GM12878 (cell line): Measurements from ENCODE around the gene ATAD5. TPM values are rescaled to one million over a fixed set of nuclear protein-coding genes. Genes with fewer than 3 reads are reported as not detected.
A peak's percentile ranks its signal among the peaks of the same experiment; 100 is the strongest.

ENCODE experiments used
- BMI1 ChIP-seq: fragments of 450-650 bp; IDR thresholded peaks from 2 replicates; pipeline ENCODE4 v1.6.1; 2016; ENCODE audit warnings: mild to moderate bottlenecking, moderate library complexity, borderline replicate concordance
- CHD1 ChIP-seq: IDR thresholded peaks from 2 replicates; pipeline ENCODE4 v1.6.1; 2012; ENCODE audit warnings: low read depth, low read length, improper control_type of control experiment
- HCFC1 ChIP-seq: fragments of 150-350 bp; IDR thresholded peaks from 2 replicates; pipeline ENCODE4 v1.6.1; 2014; ENCODE audit warnings: low read length
- JUND ChIP-seq: IDR thresholded peaks from 2 replicates; pipeline ENCODE4 v1.6.1; 2012; ENCODE audit warnings: low read depth, mild to moderate bottlenecking, low read length, improper control_type of control experiment, moderate library complexity
- MAX ChIP-seq: IDR thresholded peaks from 2 replicates; pipeline ENCODE4 v1.6.1; 2012; ENCODE audit warnings: low read depth, low read length, improper control_type of control experiment
- MYB ChIP-seq: fragments of 150-350 bp; IDR thresholded peaks from 2 replicates; pipeline ENCODE4 v1.6.1; 2014; ENCODE audit warnings: mild to moderate bottlenecking, low read depth, low read length, borderline replicate concordance
- POLR2AphosphoS5 ChIP-seq: IDR thresholded peaks from 2 replicates; pipeline ENCODE4 v1.6.1; 2011; ENCODE audit warnings: mild to moderate bottlenecking, low read length, inconsistent platforms
- RB1 ChIP-seq: fragments of 450-650 bp; formaldehyde crosslinking; IDR thresholded peaks from 2 replicates; pipeline ENCODE4 v1.6.1; 2017; ENCODE audit warnings: mild to moderate bottlenecking, borderline replicate concordance
- RBBP5 ChIP-seq: fragments of 200-600 bp; sonication (generic); conservative IDR thresholded peaks from 2 replicates; pipeline ENCODE4 v1.6.1; 2016
- RCOR1 ChIP-seq: conservative IDR thresholded peaks from 2 replicates; pipeline ENCODE4 v1.6.1; 2012; ENCODE audit warnings: low read depth, low read length, improper control_type of control experiment
- SMAD1 ChIP-seq: fragments of 450-650 bp; IDR thresholded peaks from 2 replicates; pipeline ENCODE4 v1.6.1; 2018; ENCODE audit warnings: mild to moderate bottlenecking, low read depth; ENCODE audit not compliant: partially characterized antibody
- SP1 ChIP-seq: IDR thresholded peaks from one replicate; pipeline ENCODE4 v1.6.1; 2011; ENCODE audit warnings: low read depth, low read length
- TCF7 ChIP-seq: IDR thresholded peaks from 2 replicates; pipeline ENCODE4 v1.6.1; 2014; ENCODE audit warnings: antibody characterized with exemption, borderline replicate concordance
- USF1 ChIP-seq: IDR thresholded peaks from 2 replicates; pipeline ENCODE4 v1.6.1; 2011; ENCODE audit warnings: borderline replicate concordance, low read depth, mild to moderate bottlenecking, moderate library complexity, mixed read lengths, low read length; ENCODE audit not compliant: insufficient read depth; ENCODE audit errors: extremely low read length
- USF2 ChIP-seq: IDR thresholded peaks from 2 replicates; pipeline ENCODE4 v1.6.1; 2011; ENCODE audit warnings: low read depth, low read length, improper control_type of control experiment, borderline replicate concordance
- YY1 ChIP-seq: IDR thresholded peaks from 2 replicates; pipeline ENCODE4 v1.6.1; 2011; ENCODE audit warnings: low read depth, mild to moderate bottlenecking, low read length
- ZBTB33 ChIP-seq: fragments of 450-650 bp; IDR thresholded peaks from 2 replicates; pipeline ENCODE4 v1.6.1; 2017; ENCODE audit warnings: mild to moderate bottlenecking
- ZNF384 ChIP-seq: IDR thresholded peaks from 2 replicates; pipeline ENCODE4 v1.6.1; 2012; ENCODE audit warnings: low read depth, mild to moderate bottlenecking, low read length, improper control_type of control experiment, borderline replicate concordance
- ZNF687 ChIP-seq: fragments of 450-650 bp; IDR thresholded peaks from 2 replicates; pipeline ENCODE4 v1.6.1; 2017; ENCODE audit warnings: mild to moderate bottlenecking, moderate library complexity
- polyA plus RNA-seq, 11 experiments: library from polyadenylated mRNA; depleted of rRNA in 4 of 11; unstranded in 6 of 11; stranded (reverse) in 5 of 11; fragments of >200 nt; fragmentation: Nextera tagmentation in 4 of 11; fragmentation: Illumina TruSeq in 1 of 11; extraction: Ambion mirVana in 4 of 11; extraction: Trizol in 1 of 11; gene quantifications; 1 replicate in 1 of 11; 2 replicates in 10 of 11; pipeline versions ENCODE4 v1.2.1 to v1.2.3, GENCODE V29; 2011 to 2016; ENCODE audit warnings: inconsistent platforms in 2 of 11, missing spikeins in 2 of 11, low read depth in 1 of 11
- total RNA-seq, 4 experiments: library from RNA; depleted of rRNA in 3 of 4; stranded (reverse); fragments of >200 nt in 3 of 4; fragmentation: Illumina TruSeq in 1 of 4; extraction: Trizol in 1 of 4; gene quantifications; 2 replicates each; pipeline versions ENCODE4 v1.2.1 to v1.2.3, GENCODE V29; 2013 to 2021

Gene ATAD5
- total and polyA plus RNA-seq, 10 of the 15 experiments (the other 5 are each of a cell fraction or from before 2014, with no cell fraction given): 3.8 to 19.7 (median 13.2) TPM

- no peak for TF ChIP-seq ZBTB33
- peak; percentile 99 for TF ChIP-seq RB1
- no peak for TF ChIP-seq USF2
- 0 out of 2 replicates have a peak, but pooled peaks have one; percentile 50 for TF ChIP-seq POLR2AphosphoS5
- TF ChIP-seq JUND: no peak
- peak; percentile 88 for TF ChIP-seq YY1
- TF ChIP-seq ZNF384: no peak
- TF ChIP-seq USF1: no peak
- TF ChIP-seq RBBP5: no peak; the same call in 1 of the 2 replicates
- peak; percentile 62 for TF ChIP-seq ZNF687
- no peak for TF ChIP-seq MYB
- no peak for TF ChIP-seq BMI1
- TF ChIP-seq RCOR1: no peak
- no peak for TF ChIP-seq SMAD1
- peak; percentile 34 for TF ChIP-seq CHD1
- peak; percentile 83 for TF ChIP-seq SP1
- TF ChIP-seq HCFC1: peak; percentile 65
- TF ChIP-seq TCF7: peak; percentile 53; the same call in 1 of the 2 replicates
- no peak for TF ChIP-seq MAX
These were observed at the start of gene ATAD5 (continued) for GRCh38 chr17:30831663-30832437.
